ENCODE measurements around the gene CD82. TPM values are rescaled to one million over a fixed set of nuclear protein-coding genes. Genes with fewer than 3 reads are reported as not detected.
A peak's percentile ranks its signal among the peaks of the same experiment; 100 is the strongest.

CD82 gene
- total and polyA plus RNA-seq, 7 donors = 13.3 to 162 (median 25.9) TPM

- intact Hi-C loops (cut with DNase I) = loop anchor here (5.0 to 10.0 kb wide), 2 partner anchors 248 to 401 kb away; no protein-coding TSS in a partner anchor
- WGBS, 3 donors = 52 to 58% (median 53%) methylated on average over 16 of the region's 16 CpGs
- no peak overlapping the region for H3K4me3 ChIP-seq
- peaks cover 0 to 3% (median 0%) of the 10 kb centered on the region in 3 donors for H3K27me3 ChIP-seq (ENCODE audit: insufficient read depth in 3 of 3, low read length in 2 of 3)
- TF ChIP-seq CTCF (IDR thresholded peaks at IDR 0.05) = no peak
- H3K36me3 ChIP-seq (ENCODE audit: insufficient read depth in 1 of 2, low read depth in 1 of 2) = no peaks in the 10 kb centered on the region
- no peaks in the 10 kb centered on the region for H3K9me3 ChIP-seq
- H3K27ac ChIP-seq = no peak overlapping the region
- DNase-seq (no peak), ATAC-seq (no peak)
- no peaks in the 10 kb centered on the region for H3K4me1 ChIP-seq
Measured at GRCh38 chr11:44535191-44535980, 30.1 kb upstream of the CD82 start.

- Histone ChIP-seq H3K4me3 (no peak overlapping the region), H3K4me1 (no peaks in the 10 kb centered on the region), H3K9me3 (no peaks in the 10 kb centered on the region), H3K27me3 (ENCODE audit: insufficient read depth in 3 of 3, low read length in 2 of 3) (peaks cover 0 to 3% (median 0%) of the 10 kb centered on the region in 3 donors), H3K27ac (no peak overlapping the region), H3K36me3 (ENCODE audit: insufficient read depth in 1 of 2, low read depth in 1 of 2) (no peaks in the 10 kb centered on the region)
- ATAC-seq (no peak), DNase-seq (no peak)
- 81 to 86% (median 85%) methylated on average over 18 to 20 of the region's 20 CpGs for WGBS, 3 donors
- TF ChIP-seq CTCF (IDR thresholded peaks at IDR 0.05) = no peak
- intact Hi-C loops (cut with DNase I) = loop anchor here (5.0 to 10.0 kb wide), 2 partner anchors 250 to 402 kb away; no protein-coding TSS in a partner anchor
Measured at GRCh38 chr11:44536788-44537516, 28.5 kb upstream of the CD82 start.

- 79 to 87% (median 86%) methylated on average over 9 of the region's 9 CpGs for WGBS, 3 donors
- DNase-seq = no peak
- TF ChIP-seq CTCF (IDR thresholded peaks at IDR 0.05) = no peak
- no peak overlapping the region for H3K27ac ChIP-seq
- no peaks in the 10 kb centered on the region for H3K36me3 ChIP-seq (ENCODE audit: insufficient read depth in 1 of 2, low read depth in 1 of 2)
- H3K4me1 ChIP-seq = no peaks in the 10 kb centered on the region
- intact Hi-C loops (cut with DNase I) = loop anchor here (1.0 to 10.0 kb wide), 5 partner anchors 250 to 443 kb away; partner anchors contain the start of gene EXT2 (in 1 of the 2)
- no peak overlapping the region for H3K4me3 ChIP-seq
- peak in 1 of 4 donors; percentile 14 for ATAC-seq
- no peaks in the 10 kb centered on the region for H3K9me3 ChIP-seq
- H3K27me3 ChIP-seq (ENCODE audit: insufficient read depth in 3 of 3, low read length in 2 of 3) = peaks cover 0 to 7% (median 0%) of the 10 kb centered on the region in 3 donors
Measured at GRCh38 chr11:44537679-44538078, 27.8 kb upstream of the CD82 start.

- peak; percentile 96 for TF ChIP-seq CTCF (IDR thresholded peaks at IDR 0.05)
- DNase-seq = peak; percentile 70 to 87
- peaks cover 0 to 7% (median 0%) of the 10 kb centered on the region in 3 donors for H3K27me3 ChIP-seq (ENCODE audit: insufficient read depth in 3 of 3, low read length in 2 of 3)
- H3K36me3 ChIP-seq (ENCODE audit: insufficient read depth in 1 of 2, low read depth in 1 of 2) = no peaks in the 10 kb centered on the region
- H3K27ac ChIP-seq = no peak overlapping the region
- whole genome bisulfite sequencing, 3 donors = 30 to 32% (median 31%) methylated on average over 21 of the region's 21 CpGs
- ATAC-seq = peak; percentile 95 to 99 (median 96)
- no peak overlapping the region for H3K4me3 ChIP-seq
- no peaks in the 10 kb centered on the region for H3K4me1 ChIP-seq
- intact Hi-C loops (cut with DNase I) = loop anchor here (1.0 to 10.0 kb wide), 5 partner anchors 251 to 444 kb away; partner anchors contain the start of gene EXT2 (in 1 of the 2)
- no peaks in the 10 kb centered on the region for H3K9me3 ChIP-seq
Measured at GRCh38 chr11:44538375-44539054, 26.9 kb upstream of the CD82 start.

Data from psoas muscle (tissue), 8 donors.